ENCODE measurements around the gene TMEM8B. TPM values are rescaled to one million over a fixed set of nuclear protein-coding genes. Genes with fewer than 3 reads are reported as not detected.
A peak's percentile ranks its signal among the peaks of the same experiment; 100 is the strongest.

The TMEM8B gene
- total RNA-seq, 1 experiment from 2014 or later, result 2.4 TPM

DNA sequence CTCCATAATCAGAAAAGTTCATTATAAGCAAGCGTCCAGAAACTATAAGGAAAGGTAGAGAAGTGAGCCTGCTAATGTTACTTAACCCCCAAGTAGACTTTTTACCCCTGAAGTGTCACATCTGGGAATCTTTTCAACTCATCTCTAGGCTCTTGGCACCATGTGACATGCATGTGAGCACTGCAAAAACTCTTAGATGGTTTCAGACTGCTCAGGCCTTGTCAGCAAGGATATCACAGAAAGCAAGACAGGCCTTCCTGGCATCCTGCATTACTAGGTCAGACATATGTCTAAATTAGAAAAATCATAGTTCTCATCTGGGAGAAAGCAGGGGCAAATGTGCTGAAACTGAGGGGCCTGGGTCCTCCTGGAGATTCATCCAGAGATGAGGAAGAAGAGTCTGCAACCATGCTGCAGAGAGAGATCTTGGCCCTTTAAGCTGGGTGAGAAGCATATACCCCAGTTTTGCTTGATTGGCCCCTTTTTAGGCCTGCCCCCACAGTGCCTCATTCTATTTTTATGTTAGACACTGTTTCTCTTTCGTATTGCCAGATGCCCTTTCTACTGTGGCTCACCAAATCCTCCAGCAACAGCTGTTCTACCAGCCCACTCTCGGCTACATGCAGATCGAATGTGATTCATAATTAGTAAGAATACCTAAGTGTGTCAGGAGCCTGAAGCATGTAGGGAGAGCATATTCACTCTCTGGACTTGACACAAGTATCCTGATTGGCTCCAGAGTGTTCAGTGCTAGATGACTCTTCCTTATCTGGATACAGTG is 19.0 kb downstream of the TMEM8B start:
- H2AFZ ChIP-seq (ENCODE audit: low read length), result no peak overlapping the region
- ChIA-PET POLR2A (ENCODE audit: unreplicated experiment) (no interaction called here), CTCF (interaction anchor here (1.2 kb wide), 1 partner anchor 34 kb away, joined by 3 read pairs; no protein-coding TSS in a partner anchor)
- H3K79me2 ChIP-seq (ENCODE audit: low read length), result no peaks in the 10 kb centered on the region
- H3K4me2 ChIP-seq (ENCODE audit: low read length), result peak overlapping the region; percentile 7; the same call in 1 of the 2 replicates
- no peak overlapping the region for H3K27ac ChIP-seq (ENCODE audit: low read length)
- no peaks in the 10 kb centered on the region for H4K20me1 ChIP-seq (ENCODE audit: low read length)
- no peaks in the 10 kb centered on the region for H3K36me3 ChIP-seq (ENCODE audit: low read depth, low read length)
- no peak overlapping the region for H3K9ac ChIP-seq (ENCODE audit: low read length)
- no peaks in the 10 kb centered on the region for H3K9me2 ChIP-seq (replicated peaks; ENCODE audit: low read length)
- no peaks in the 10 kb centered on the region for H3F3A ChIP-seq (ENCODE audit: low read length, unreplicated experiment)
- ATAC-seq (peak; percentile 76), DNase-seq (peak; percentile 77)
- intact Hi-C loops (cut with micrococcal nuclease), result no loop called here
- no peaks in the 10 kb centered on the region for H3K9me3 ChIP-seq (ENCODE audit: low read length)
- TF ChIP-seq EZH2phosphoT487 (IDR thresholded peaks at IDR 0.05; ENCODE audit: borderline replicate concordance, low read length) (no peak), EZH2 (IDR thresholded peaks at IDR 0.05; ENCODE audit: low read length, unreplicated experiment) (no peak)
- TF ChIP-seq, protein P1, sequence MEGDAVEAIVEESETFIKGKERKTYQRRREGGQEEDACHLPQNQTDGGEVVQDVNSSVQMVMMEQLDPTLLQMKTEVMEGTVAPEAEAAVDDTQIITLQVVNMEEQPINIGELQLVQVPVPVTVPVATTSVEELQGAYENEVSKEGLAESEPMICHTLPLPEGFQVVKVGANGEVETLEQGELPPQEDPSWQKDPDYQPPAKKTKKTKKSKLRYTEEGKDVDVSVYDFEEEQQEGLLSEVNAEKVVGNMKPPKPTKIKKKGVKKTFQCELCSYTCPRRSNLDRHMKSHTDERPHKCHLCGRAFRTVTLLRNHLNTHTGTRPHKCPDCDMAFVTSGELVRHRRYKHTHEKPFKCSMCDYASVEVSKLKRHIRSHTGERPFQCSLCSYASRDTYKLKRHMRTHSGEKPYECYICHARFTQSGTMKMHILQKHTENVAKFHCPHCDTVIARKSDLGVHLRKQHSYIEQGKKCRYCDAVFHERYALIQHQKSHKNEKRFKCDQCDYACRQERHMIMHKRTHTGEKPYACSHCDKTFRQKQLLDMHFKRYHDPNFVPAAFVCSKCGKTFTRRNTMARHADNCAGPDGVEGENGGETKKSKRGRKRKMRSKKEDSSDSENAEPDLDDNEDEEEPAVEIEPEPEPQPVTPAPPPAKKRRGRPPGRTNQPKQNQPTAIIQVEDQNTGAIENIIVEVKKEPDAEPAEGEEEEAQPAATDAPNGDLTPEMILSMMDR (conservative IDR thresholded peaks at IDR 0.05; ENCODE audit: low read depth, low read length), result no peak
- H3K4me1 ChIP-seq (ENCODE audit: insufficient read depth, low read length), result peaks cover 24% of the 10 kb centered on the region
- BruUV-seq (replicated peaks), result no TSS peak
- no peak overlapping the region for H3K4me3 ChIP-seq (ENCODE audit: low read length)
- no peaks in the 10 kb centered on the region for H3K27me3 ChIP-seq (ENCODE audit: low read length)

DNA sequence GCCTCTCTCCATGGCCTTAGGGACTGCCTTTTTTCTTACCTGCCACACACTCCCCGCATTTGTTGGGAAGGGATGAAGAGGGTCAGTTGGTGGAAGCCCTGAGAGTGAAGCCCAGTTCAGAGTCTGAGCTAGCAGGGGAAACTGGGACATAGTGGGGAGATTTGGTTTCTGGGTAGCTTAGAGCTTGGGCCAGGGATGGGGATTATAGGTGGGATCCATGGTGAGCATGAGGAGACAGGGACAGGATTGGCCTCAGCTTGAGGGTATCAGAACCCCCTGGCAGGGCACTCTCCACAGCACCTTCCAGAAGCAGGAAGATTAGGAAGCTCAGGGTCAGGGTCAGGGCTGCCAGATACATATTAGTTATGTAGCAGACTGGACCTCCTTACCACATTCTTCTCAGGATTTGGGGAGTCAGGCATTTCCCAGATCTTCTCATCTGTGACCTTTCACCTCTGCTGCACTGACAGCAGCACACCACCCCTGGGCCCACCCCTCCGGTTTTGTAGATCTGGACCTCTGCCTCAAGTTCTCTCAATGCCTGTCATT is 23.3 kb downstream of the TMEM8B start:
- Histone ChIP-seq H3K9ac (ENCODE audit: low read length) (no peak overlapping the region), H3K4me1 (ENCODE audit: insufficient read depth, low read length) (peaks cover 5% of the 10 kb centered on the region; the same call in 1 of the 2 replicates), H3F3A (ENCODE audit: low read length, unreplicated experiment) (no peaks in the 10 kb centered on the region), H3K4me2 (ENCODE audit: low read length) (no peak overlapping the region), H3K36me3 (ENCODE audit: low read depth, low read length) (no peaks in the 10 kb centered on the region), H3K4me3 (ENCODE audit: low read length) (no peak overlapping the region), H2AFZ (ENCODE audit: low read length) (no peak overlapping the region), H4K20me1 (ENCODE audit: low read length) (no peaks in the 10 kb centered on the region), H3K9me2 (replicated peaks; ENCODE audit: low read length) (no peaks in the 10 kb centered on the region), H3K9me3 (ENCODE audit: low read length) (no peaks in the 10 kb centered on the region), H3K27ac (ENCODE audit: low read length) (no peak overlapping the region), H3K79me2 (ENCODE audit: low read length) (no peaks in the 10 kb centered on the region), H3K27me3 (ENCODE audit: low read length) (no peaks in the 10 kb centered on the region)
- DNase-seq, result no peak
- POLR2A ChIA-PET (ENCODE audit: unreplicated experiment), result no interaction called here
- BruUV-seq (replicated peaks), result no TSS peak
- CTCF ChIA-PET, result interaction anchor here (0.5 kb wide), 1 partner anchor 1697 kb away, joined by 6 read pairs; no protein-coding TSS in a partner anchor
- intact Hi-C loops (cut with micrococcal nuclease), result no loop called here
- ATAC-seq, result no peak
- TF ChIP-seq EZH2phosphoT487 (IDR thresholded peaks at IDR 0.05; ENCODE audit: borderline replicate concordance, low read length), result no peak
- TF ChIP-seq, protein P1 (conservative IDR thresholded peaks at IDR 0.05; ENCODE audit: low read depth, low read length), result no peak
- TF ChIP-seq EZH2 (IDR thresholded peaks at IDR 0.05; ENCODE audit: low read length, unreplicated experiment), result no peak

All from PC-3 (cell line).